ENCODE measurements around the gene TADA2A. TPM values are rescaled to one million over a fixed set of nuclear protein-coding genes. Genes with fewer than 3 reads are reported as not detected.

The TADA2A gene
- total and polyA plus RNA-seq, 4 experiments from 2014 or later: 2.8 to 35.7 (median 20.2) TPM

GRCh38 chr17:37361543-37361942 lies 45.1 kb upstream of the TADA2A start:
- ChIA-PET POLR2A (ENCODE audit: partially characterized antibody) (no interaction called here), CTCF (ENCODE audit: partially characterized antibody) (interaction anchor here (0.5 to 2.9 kb wide), 3 partner anchors 12 to 1205 kb away, joined by 3 to 18 read pairs (median 3); no protein-coding TSS in a partner anchor)
- H3K9me3 ChIP-seq (ENCODE audit: control insufficient read depth in 1 of 2, low read length in 2 of 2): no peaks in the 10 kb centered on the region
- no peaks in the 10 kb centered on the region for H3K36me3 ChIP-seq (ENCODE audit: insufficient read depth, low read length)
- H3K4me3 ChIP-seq (ENCODE audit: low read length in 2 of 2): no peak overlapping the region
- Mint-ChIP-seq H3K4me3 (peak overlapping the region in 1 of 8 donors; percentile 26), H3K27me3 (no peaks in the 10 kb centered on the region), H3K9me3 (no peaks in the 10 kb centered on the region), H3K36me3 (peaks cover 0 to 3% of the 10 kb centered on the region in 2 donors), H3K4me1 (peaks cover 13 to 22% (median 17%) of the 10 kb centered on the region in 4 donors), H3K27ac (no peak overlapping the region)
- intact Hi-C loops (cut with micrococcal nuclease): no loop called here
- H3K27ac ChIP-seq (ENCODE audit: low read depth, low read length): no peak overlapping the region
- DNase-seq: no peak
- H3K27me3 ChIP-seq (ENCODE audit: insufficient read depth, low read length): no peaks in the 10 kb centered on the region
- H3K4me1 ChIP-seq (ENCODE audit: insufficient read depth, low read length): peaks cover 17% of the 10 kb centered on the region

DNA sequence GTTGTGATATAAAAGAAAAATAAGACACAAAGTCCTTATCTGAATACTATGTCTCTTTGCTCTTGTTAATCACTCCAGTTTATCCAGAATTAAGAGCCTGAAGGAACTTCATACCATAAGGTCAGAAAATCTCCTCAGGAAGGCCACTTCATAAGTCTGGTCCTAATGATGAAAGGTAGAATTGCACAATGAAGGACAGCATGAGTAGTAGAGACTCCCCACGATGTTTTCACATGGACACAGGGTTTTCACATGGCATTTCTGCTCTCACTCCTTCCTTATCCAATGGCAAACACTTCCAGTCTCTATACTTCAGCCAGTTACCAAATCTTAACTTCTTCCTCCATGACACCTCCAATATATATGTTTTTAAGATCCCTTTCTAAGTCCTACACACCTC lies 41.1 kb upstream of the TADA2A start:
- Histone ChIP-seq H3K27me3 (ENCODE audit: insufficient read depth, low read length) (no peaks in the 10 kb centered on the region), H3K4me1 (ENCODE audit: insufficient read depth, low read length) (no peaks in the 10 kb centered on the region), H3K9me3 (ENCODE audit: control insufficient read depth in 1 of 2, low read length in 2 of 2) (no peaks in the 10 kb centered on the region), H3K4me3 (ENCODE audit: low read length in 2 of 2) (no peak overlapping the region), H3K36me3 (ENCODE audit: insufficient read depth, low read length) (no peaks in the 10 kb centered on the region), H3K27ac (ENCODE audit: low read depth, low read length) (no peak overlapping the region)
- Mint-ChIP-seq H3K9me3 (peaks cover 0 to 2% (median 0%) of the 10 kb centered on the region in 8 donors), H3K4me1 (peaks cover 0 to 2% (median 0%) of the 10 kb centered on the region in 4 donors), H3K36me3 (no peaks in the 10 kb centered on the region), H3K4me3 (no peak overlapping the region), H3K27ac (no peak overlapping the region), H3K27me3 (no peaks in the 10 kb centered on the region)
- no peak for DNase-seq
- intact Hi-C loops (cut with micrococcal nuclease): no loop called here
- ChIA-PET CTCF (ENCODE audit: partially characterized antibody) (interaction anchor here (1.6 to 1.7 kb wide), 2 partner anchors 8 to 10 kb away, joined by 3 to 7 read pairs; partner anchors contain the start of gene C17orf78), POLR2A (ENCODE audit: partially characterized antibody) (no interaction called here)

DNA sequence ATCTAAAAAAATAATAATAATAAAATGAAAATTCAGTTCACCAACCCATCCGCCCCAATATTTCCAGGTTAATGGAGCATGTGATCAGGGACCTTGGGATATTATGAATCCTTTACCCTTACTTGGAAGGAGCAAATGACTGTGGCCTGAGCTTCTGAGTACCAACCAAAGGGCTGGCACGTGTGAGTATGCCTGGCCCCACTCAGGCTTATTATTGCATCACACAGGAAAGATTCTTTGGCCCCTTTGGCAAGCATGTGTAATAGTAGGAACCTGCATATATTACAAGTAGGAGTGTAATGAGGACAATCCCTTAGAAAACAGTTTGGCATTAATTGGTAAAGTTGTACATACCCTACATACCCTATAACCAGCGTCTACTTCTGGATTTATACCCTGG lies 38.1 kb upstream of the TADA2A start:
- H3K4me1 ChIP-seq (ENCODE audit: insufficient read depth, low read length): no peaks in the 10 kb centered on the region
- POLR2A ChIA-PET (ENCODE audit: partially characterized antibody): interaction anchor here (0.7 kb wide), 1 partner anchor 9 kb away, joined by 3 read pairs; no protein-coding TSS in a partner anchor
- H3K36me3 ChIP-seq (ENCODE audit: insufficient read depth, low read length): no peaks in the 10 kb centered on the region
- Mint-ChIP-seq H3K27me3 (no peaks in the 10 kb centered on the region), H3K27ac (no peak overlapping the region), H3K9me3 (peaks cover 0 to 2% (median 0%) of the 10 kb centered on the region in 8 donors), H3K4me1 (peaks cover 0 to 2% (median under 1%) of the 10 kb centered on the region in 4 donors), H3K36me3 (no peaks in the 10 kb centered on the region), H3K4me3 (no peak overlapping the region)
- no peaks in the 10 kb centered on the region for H3K9me3 ChIP-seq (ENCODE audit: control insufficient read depth in 1 of 2, low read length in 2 of 2)
- CTCF ChIA-PET (ENCODE audit: partially characterized antibody): no interaction called here
- intact Hi-C loops (cut with micrococcal nuclease): no loop called here
- no peak overlapping the region for H3K27ac ChIP-seq (ENCODE audit: low read depth, low read length)
- no peak overlapping the region for H3K4me3 ChIP-seq (ENCODE audit: low read length in 2 of 2)
- no peak for DNase-seq
- H3K27me3 ChIP-seq (ENCODE audit: insufficient read depth, low read length): no peaks in the 10 kb centered on the region

GRCh38 chr17:37373530-37374159 lies 33.0 kb upstream of the TADA2A start:
- Histone ChIP-seq H3K4me3 (ENCODE audit: low read length in 2 of 2) (no peak overlapping the region), H3K36me3 (ENCODE audit: insufficient read depth, low read length) (no peaks in the 10 kb centered on the region), H3K27ac (ENCODE audit: low read depth, low read length) (no peak overlapping the region), H3K9me3 (ENCODE audit: control insufficient read depth in 1 of 2, low read length in 2 of 2) (no peaks in the 10 kb centered on the region), H3K27me3 (ENCODE audit: insufficient read depth, low read length) (no peaks in the 10 kb centered on the region), H3K4me1 (ENCODE audit: insufficient read depth, low read length) (no peaks in the 10 kb centered on the region)
- DNase-seq: peak; percentile 57 to 68 (median 65)
- Mint-ChIP-seq H3K9me3 (peaks cover 0 to 2% (median 0%) of the 10 kb centered on the region in 8 donors), H3K4me1 (peaks cover 0 to 3% (median 1%) of the 10 kb centered on the region in 4 donors), H3K36me3 (no peaks in the 10 kb centered on the region), H3K4me3 (no peak overlapping the region), H3K27ac (no peak overlapping the region), H3K27me3 (no peaks in the 10 kb centered on the region)
- intact Hi-C loops (cut with micrococcal nuclease): loop anchor here (1.0 to 2.0 kb wide), 3 partner anchors 24 to 770 kb away; no protein-coding TSS in a partner anchor
- ChIA-PET POLR2A (ENCODE audit: partially characterized antibody) (interaction anchor here (0.9 to 1.0 kb wide), 2 partner anchors 14 to 772 kb away, joined by 3 to 4 read pairs; partner anchors contain the start of gene MRM1), CTCF (ENCODE audit: partially characterized antibody) (interaction anchor here (0.6 to 3.1 kb wide), 21 partner anchors 9 to 772 kb away, joined by 3 to 18 read pairs (median 5); partner anchors contain the start of genes MRM1 and SYNRG)

GRCh38 chr17:37375706-37376105 lies 31.0 kb upstream of the TADA2A start, which contains the start of gene C17orf78:
Gene C17orf78 (plus strand): TSS chr17:37375985. CDS start chr17:37376093, 108 bp downstream.
- Mint-ChIP-seq H3K4me3 (no peak within 1 kb of the TSS), H3K36me3 (no peaks in the 10 kb centered on the region), H3K27me3 (no peaks in the 10 kb centered on the region), H3K4me1 (peaks cover 0 to 3% (median 1%) of the 10 kb centered on the region in 4 donors), H3K9me3 (no peaks in the 10 kb centered on the region), H3K27ac (no peak within 1 kb of the TSS)
- H3K27ac ChIP-seq (ENCODE audit: low read depth, low read length): no peak within 1 kb of the TSS
- POLR2A ChIA-PET (ENCODE audit: partially characterized antibody): no interaction called here
- no peaks in the 10 kb centered on the region for H3K9me3 ChIP-seq (ENCODE audit: control insufficient read depth in 1 of 2, low read length in 2 of 2)
- no peaks in the 10 kb centered on the region for H3K4me1 ChIP-seq (ENCODE audit: insufficient read depth, low read length)
- intact Hi-C loops (cut with micrococcal nuclease): no loop called here
- no peaks in the 10 kb centered on the region for H3K27me3 ChIP-seq (ENCODE audit: insufficient read depth, low read length)
- no peak for DNase-seq
- CTCF ChIA-PET (ENCODE audit: partially characterized antibody): interaction anchor here (0.9 to 1.6 kb wide), 4 partner anchors 10 to 773 kb away, joined by 3 to 7 read pairs (median 3); no protein-coding TSS in a partner anchor
- no peaks in the 10 kb centered on the region for H3K36me3 ChIP-seq (ENCODE audit: insufficient read depth, low read length)
- no peak within 1 kb of the TSS for H3K4me3 ChIP-seq (ENCODE audit: low read length in 2 of 2)

GRCh38 chr17:37382056-37382455 lies 24.6 kb upstream of the TADA2A start:
- intact Hi-C loops (cut with micrococcal nuclease): no loop called here
- Mint-ChIP-seq H3K36me3 (no peaks in the 10 kb centered on the region), H3K9me3 (no peaks in the 10 kb centered on the region), H3K4me3 (no peak overlapping the region), H3K27me3 (no peaks in the 10 kb centered on the region), H3K4me1 (no peaks in the 10 kb centered on the region), H3K27ac (no peak overlapping the region)
- no peaks in the 10 kb centered on the region for H3K4me1 ChIP-seq (ENCODE audit: insufficient read depth, low read length)
- no peaks in the 10 kb centered on the region for H3K9me3 ChIP-seq (ENCODE audit: control insufficient read depth in 1 of 2, low read length in 2 of 2)
- POLR2A ChIA-PET (ENCODE audit: partially characterized antibody): no interaction called here
- no peaks in the 10 kb centered on the region for H3K36me3 ChIP-seq (ENCODE audit: insufficient read depth, low read length)
- CTCF ChIA-PET (ENCODE audit: partially characterized antibody): no interaction called here
- no peak for DNase-seq
- no peak overlapping the region for H3K4me3 ChIP-seq (ENCODE audit: low read length in 2 of 2)
- no peaks in the 10 kb centered on the region for H3K27me3 ChIP-seq (ENCODE audit: insufficient read depth, low read length)
- no peak overlapping the region for H3K27ac ChIP-seq (ENCODE audit: low read depth, low read length)

- H3K4me3 Mint-ChIP-seq: no peak overlapping the region
- H3K27ac ChIP-seq (ENCODE audit: low read depth, low read length): no peak overlapping the region
These were observed 22.0 kb upstream of the TADA2A start for GRCh38 chr17:37384560-37385149.

More at GRCh38 chr17:37384560-37385149, 22.0 kb upstream of the TADA2A start:
- DNase-seq: no peak
- no peaks in the 10 kb centered on the region for H3K4me1 Mint-ChIP-seq
- H3K27me3 Mint-ChIP-seq: no peaks in the 10 kb centered on the region
- intact Hi-C loops (cut with micrococcal nuclease): no loop called here
- no peaks in the 10 kb centered on the region for H3K27me3 ChIP-seq (ENCODE audit: insufficient read depth, low read length)
- H3K4me1 ChIP-seq (ENCODE audit: insufficient read depth, low read length): no peaks in the 10 kb centered on the region
- H3K27ac Mint-ChIP-seq: no peak overlapping the region
- H3K9me3 ChIP-seq (ENCODE audit: control insufficient read depth in 1 of 2, low read length in 2 of 2): no peaks in the 10 kb centered on the region
- no peaks in the 10 kb centered on the region for H3K9me3 Mint-ChIP-seq
- CTCF ChIA-PET (ENCODE audit: partially characterized antibody): interaction anchor here (0.9 to 1.0 kb wide), 2 partner anchors 9 to 11 kb away, joined by 3 to 4 read pairs; partner anchors contain the start of gene C17orf78
- no peaks in the 10 kb centered on the region for H3K36me3 ChIP-seq (ENCODE audit: insufficient read depth, low read length)
- no peak overlapping the region for H3K4me3 ChIP-seq (ENCODE audit: low read length in 2 of 2)
- POLR2A ChIA-PET (ENCODE audit: partially characterized antibody): no interaction called here
- H3K36me3 Mint-ChIP-seq: no peaks in the 10 kb centered on the region

Measured in CD4-positive, alpha-beta memory T cell (primary cell).